OCI-LY7 (cell line): Measurements from ENCODE around the gene STXBP2.

Experiments
- EZH2phosphoT487 ChIP-seq: fragments of 200-600 bp; sonication (generic); IDR thresholded peaks from 2 replicates; pipeline ENCODE4 v1.6.1; 2018; ENCODE audit warnings: low read depth, borderline replicate concordance, mild to moderate bottlenecking, mixed run types, antibody characterized with exemption, low read length, moderate library complexity, mixed read lengths
- TF ChIP-seq, protein P1 (sequence below): fragments of 200-600 bp; sonication (generic); conservative IDR thresholded peaks from 2 replicates; pipeline ENCODE4 v1.5.1; 2014; ENCODE audit warnings: mild to moderate bottlenecking, antibody characterized with exemption, low read length, moderate library complexity, mixed read lengths

DNA sequence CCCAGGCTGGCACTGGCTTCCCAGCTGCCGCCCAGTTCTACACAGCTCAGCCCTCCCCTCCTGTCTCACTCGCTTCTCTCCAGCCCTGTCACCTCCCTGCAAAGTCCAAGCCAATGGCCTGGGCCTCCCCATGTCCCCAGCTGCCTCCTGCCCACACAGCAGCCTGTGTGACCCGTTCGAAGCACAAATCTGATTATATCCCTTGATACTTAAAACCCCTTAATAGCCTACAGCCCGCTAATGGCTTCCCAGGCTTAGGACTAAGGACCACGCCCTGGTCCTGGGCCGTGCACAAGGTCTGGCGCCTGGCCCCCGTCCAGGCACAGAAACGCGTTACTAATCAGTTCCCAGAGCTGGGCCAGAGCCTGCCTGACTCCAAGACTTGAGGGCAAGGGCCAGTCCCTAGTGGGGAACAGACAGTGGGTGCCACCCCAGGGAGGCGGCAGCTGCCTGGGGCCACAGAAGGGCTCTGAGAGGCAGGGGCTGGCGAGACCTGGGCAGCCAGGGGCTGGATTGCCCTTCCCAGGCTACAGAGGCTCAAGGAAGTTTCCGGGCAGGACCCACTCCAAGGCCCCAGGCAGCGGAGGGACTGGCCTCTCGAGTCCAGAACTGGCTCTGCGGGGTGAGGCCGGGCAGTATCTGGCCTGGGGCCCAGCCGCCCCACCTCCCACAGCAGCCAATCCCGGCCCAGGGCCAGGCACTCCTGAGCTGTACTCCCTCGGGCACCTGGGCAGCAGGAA lies 18.0 kb upstream of the STXBP2 start:
- TF ChIP-seq, protein P1, sequence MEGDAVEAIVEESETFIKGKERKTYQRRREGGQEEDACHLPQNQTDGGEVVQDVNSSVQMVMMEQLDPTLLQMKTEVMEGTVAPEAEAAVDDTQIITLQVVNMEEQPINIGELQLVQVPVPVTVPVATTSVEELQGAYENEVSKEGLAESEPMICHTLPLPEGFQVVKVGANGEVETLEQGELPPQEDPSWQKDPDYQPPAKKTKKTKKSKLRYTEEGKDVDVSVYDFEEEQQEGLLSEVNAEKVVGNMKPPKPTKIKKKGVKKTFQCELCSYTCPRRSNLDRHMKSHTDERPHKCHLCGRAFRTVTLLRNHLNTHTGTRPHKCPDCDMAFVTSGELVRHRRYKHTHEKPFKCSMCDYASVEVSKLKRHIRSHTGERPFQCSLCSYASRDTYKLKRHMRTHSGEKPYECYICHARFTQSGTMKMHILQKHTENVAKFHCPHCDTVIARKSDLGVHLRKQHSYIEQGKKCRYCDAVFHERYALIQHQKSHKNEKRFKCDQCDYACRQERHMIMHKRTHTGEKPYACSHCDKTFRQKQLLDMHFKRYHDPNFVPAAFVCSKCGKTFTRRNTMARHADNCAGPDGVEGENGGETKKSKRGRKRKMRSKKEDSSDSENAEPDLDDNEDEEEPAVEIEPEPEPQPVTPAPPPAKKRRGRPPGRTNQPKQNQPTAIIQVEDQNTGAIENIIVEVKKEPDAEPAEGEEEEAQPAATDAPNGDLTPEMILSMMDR = no peak
- no peak for TF ChIP-seq EZH2phosphoT487
